ENCODE results near the gene SUSD3.

The SUSD3 gene

GRCh38 chr9:93134015-93134739 is 75.7 kb downstream of the SUSD3 start, which contains the start of gene NINJ1:
NINJ1 (minus strand) TSS chr9:93134251; CDS start chr9:93134217, 34 bp downstream.
- peak; percentile 63 to 64 for DNase-seq (ENCODE audit: extremely low read depth in 1 of 2, low read depth in 1 of 2)

All from activated CD8-positive, alpha-beta memory T cell treated with anti-CD3 and anti-CD28 coated beads for 1 hour (primary cell).